RWPE1 (cell line): ENCODE data around the gene HOXB7.

Source experiments
- CTCF ChIA-PET: fragments of 350-600 bp; sonication (Branson Sonifier 250); formaldehyde crosslinking; extraction: SDS; loops from one replicate; lab custom pipeline; 2021; lab: Yijun Ruan, JAX
- POLR2A ChIA-PET: fragments of 400-600 bp; formaldehyde crosslinking; extraction: SDS; loops from one replicate; lab custom pipeline; 2020; ENCODE audit warnings: antibody characterized with exemption; ENCODE audit not compliant: low non-redundant PET; lab: Yijun Ruan, JAX
- DNase-seq: peaks from one replicate; pipeline ENCODE4 v3.0.0; 2012; ENCODE audit warnings: low spot score
- H3K27ac ChIP-seq: fragments of 450-650 bp; 2 replicates; pipeline ENCODE4 v1.5.1; 2017
- CTCF ChIP-seq: fragments of 450-650 bp; conservative IDR thresholded peaks from 2 replicates; pipeline ENCODE4 v1.5.1; 2017; ENCODE audit warnings: low read depth, mild to moderate bottlenecking

HOXB7 gene

GRCh38 chr17:48642059-48642842, 31.4 kb upstream of the HOXB7 start:
- H3K27ac ChIP-seq: no peak overlapping the region
- POLR2A ChIA-PET: no interaction called here
- no peak for TF ChIP-seq CTCF
- DNase-seq: no peak
- CTCF ChIA-PET: interaction anchor here (0.6 kb wide), 1 partner anchor 166 kb away, joined by 3 read pairs; no protein-coding TSS in a partner anchor

GRCh38 chr17:48641541-48642058, 30.8 kb upstream of the HOXB7 start:
- no peak for DNase-seq
- TF ChIP-seq CTCF: no peak
- ChIA-PET CTCF (interaction anchor here (1.3 kb wide), 1 partner anchor 217 kb away, joined by 6 read pairs; no protein-coding TSS in a partner anchor), POLR2A (no interaction called here)
- H3K27ac ChIP-seq: no peak overlapping the region

- H3K27ac ChIP-seq: no peak overlapping the region
- POLR2A ChIA-PET: no interaction called here
- no peak for DNase-seq
- no peak for TF ChIP-seq CTCF
- CTCF ChIA-PET: interaction anchor here (0.6 to 1.3 kb wide), 2 partner anchors 218 to 613 kb away, joined by 6 to 11 read pairs; no protein-coding TSS in a partner anchor
These were observed 30.0 kb upstream of the HOXB7 start for GRCh38 chr17:48640858-48641180.

- TF ChIP-seq CTCF: no peak
- no peak overlapping the region for H3K27ac ChIP-seq
- ChIA-PET POLR2A (no interaction called here), CTCF (interaction anchor here (0.6 to 1.3 kb wide), 3 partner anchors 195 to 614 kb away, joined by 3 to 11 read pairs (median 6); no protein-coding TSS in a partner anchor)
- DNase-seq: no peak
These were observed 29.4 kb upstream of the HOXB7 start for GRCh38 chr17:48639982-48640857.

- ChIA-PET CTCF (no interaction called here), POLR2A (no interaction called here)
- H3K27ac ChIP-seq: no peak overlapping the region
- no peak for TF ChIP-seq CTCF
- DNase-seq: no peak
These were observed 28.3 kb upstream of the HOXB7 start for GRCh38 chr17:48639136-48639535.
